Spleen (tissue), 11 donors: Measurements from ENCODE around the gene GLG1. TPM values are rescaled to one million over a fixed set of nuclear protein-coding genes. Genes with fewer than 3 reads are reported as not detected.

Source experiments
- DNase-seq: peaks from one replicate; pipeline ENCODE4 v3.0.0-alpha.2; 2020
- H3K27ac ChIP-seq, 8 donors: fragments of 200-600 bp; sonication (generic) in 7 of 8; 1 replicate in 4 of 8; 2 replicates in 4 of 8; pipeline versions ENCODE4 v1.5.0 to v1.8.0; 2016 to 2021; ENCODE audit warnings: inconsistent platforms in 4 of 8, mild to moderate bottlenecking in 4 of 8, moderate library complexity in 1 of 8
- H3K27me3 ChIP-seq, 7 donors: fragments of 200-600 bp; sonication (generic) in 6 of 7; replicated peaks in 1 of 7; 1 replicate in 4 of 7; 2 replicates in 3 of 7; pipeline versions ENCODE4 v1.5.0 to v1.8.0; 2016 to 2021; ENCODE audit warnings: inconsistent platforms in 3 of 7, mild to moderate bottlenecking in 1 of 7
- H3K36me3 ChIP-seq, 6 donors: fragments of 200-600 bp; sonication (generic) in 5 of 6; 1 replicate in 4 of 6; 2 replicates in 2 of 6; pipeline versions ENCODE4 v1.5.0 to v1.8.0; 2016 to 2021; ENCODE audit warnings: inconsistent platforms in 2 of 6
- H3K4me1 ChIP-seq, 6 donors: fragments of 200-600 bp; sonication (generic) in 5 of 6; 1 replicate in 3 of 6; 2 replicates in 3 of 6; pipeline versions ENCODE4 v1.5.0 to v1.8.0; 2016 to 2021; ENCODE audit warnings: inconsistent platforms in 3 of 6
- H3K4me3 ChIP-seq, 8 donors: fragments of 200-600 bp; sonication (generic) in 7 of 8; 1 replicate in 4 of 8; 2 replicates in 4 of 8; pipeline versions ENCODE4 v1.5.0 to v1.8.0; 2016 to 2021; ENCODE audit warnings: inconsistent platforms in 4 of 8, mild to moderate bottlenecking in 4 of 8, moderate library complexity in 2 of 8
- H3K9me3 ChIP-seq, 8 donors: fragments of 200-600 bp; sonication (generic) in 7 of 8; 1 replicate in 4 of 8; 2 replicates in 4 of 8; pipeline versions ENCODE4 v1.5.0 to v1.8.0; 2016 to 2021; ENCODE audit warnings: inconsistent platforms in 4 of 8
- POLR2A ChIP-seq, 3 donors: fragments of 450-650 bp; IDR thresholded peaks; one replicate each; pipeline ENCODE4 v1.5.1; 2017; ENCODE audit warnings: antibody characterized with exemption in 3 of 3, mild to moderate bottlenecking in 1 of 3
- POLR2AphosphoS5 ChIP-seq, 3 donors: sonication (generic); formaldehyde crosslinking; IDR thresholded peaks; one replicate each; pipeline ENCODE4 v1.5.1; 2017; ENCODE audit warnings: antibody characterized with exemption in 3 of 3
- WGBS, 5 donors: extraction: QIAGEN DNeasy Blood & Tissue Kit in 3 of 5; methylation state at CpG; one replicate each; pipeline versions ENCODE4 v1.1.5 to v1.1.7; 2013 to 2018; 5-methylcytosine and 5-hydroxymethylcytosine counted together
- intact Hi-C: fragments of 100-400 bp; cut with DNase I; formaldehyde crosslinking; loops from one replicate; pipeline ENCODE4 v1.15.0; 2023; ENCODE audit warnings: low total_unique reads
- polyA plus RNA-seq, 3 donors: library from polyadenylated mRNA; stranded (reverse); fragments of 200-250 nt; gene quantifications; one replicate each; pipeline ENCODE4 v1.2.1, GENCODE V29; 2013
- total RNA-seq, 7 donors: library from RNA; depleted of rRNA in 3 of 7; stranded (reverse); fragments of >200 nt in 3 of 7; fragmentation: NEBNext Ultra II Directional in 4 of 7; extraction: Animal tissue kit (Norgen Biotek cat#: 25700) in 4 of 7; gene quantifications; one replicate each; pipeline versions ENCODE4 v1.1.0 to v1.2.1, GENCODE V29; 2016 to 2021
- TF ChIP-seq, protein P1 (sequence below), 11 experiments: fragments of 200-600 bp in 7 of 11; fragments of 450-650 bp in 4 of 11; sonication (generic) in 4 of 11; IDR thresholded peaks in 8 of 11; conservative IDR thresholded peaks in 3 of 11; 1 replicate in 7 of 11; 2 replicates in 4 of 11; pipeline versions ENCODE4 v1.4.0 to v1.8.0; 2016 to 2021; ENCODE audit warnings: antibody characterized with exemption in 11 of 11, inconsistent platforms in 4 of 11, mild to moderate bottlenecking in 1 of 11
- donor health status: healthy with polysubstance abuse.
- donor health status: DM: no; HTN: no; CAD: no; lungs with moderate emphysema.
- donor health status: DM: no; HTN: no; CAD: no.
- donor health status: Bipolar disorder and iron deficiency.
- donor health status: healthy.
- donor health status: DM: no; HTN: no; CAD: no.
- donor health status: DM: yes; HTN: yes; CAD: no.

GLG1 gene
- total and polyA plus RNA-seq, 10 donors, result 14.6 to 124 (median 101) TPM

GRCh38 chr16:74622005-74622404, 15.1 kb upstream of the GLG1 start:
- DNase-seq, result no peak

GRCh38 chr16:74617206-74617788, 10.4 kb upstream of the GLG1 start:
- H3K4me3 ChIP-seq, result no peak overlapping the region
- DNase-seq, result no peak
- 80 to 94% (median 83%) methylated on average over 1 of the region's 1 CpG for WGBS, 5 donors
- H3K9me3 ChIP-seq, result no peaks in the 10 kb centered on the region
- H3K27me3 ChIP-seq, result no peaks in the 10 kb centered on the region
- TF ChIP-seq POLR2A (IDR thresholded peaks at IDR 0.05) (no peak), POLR2AphosphoS5 (IDR thresholded peaks at IDR 0.05) (no peak)
- TF ChIP-seq, protein P1, sequence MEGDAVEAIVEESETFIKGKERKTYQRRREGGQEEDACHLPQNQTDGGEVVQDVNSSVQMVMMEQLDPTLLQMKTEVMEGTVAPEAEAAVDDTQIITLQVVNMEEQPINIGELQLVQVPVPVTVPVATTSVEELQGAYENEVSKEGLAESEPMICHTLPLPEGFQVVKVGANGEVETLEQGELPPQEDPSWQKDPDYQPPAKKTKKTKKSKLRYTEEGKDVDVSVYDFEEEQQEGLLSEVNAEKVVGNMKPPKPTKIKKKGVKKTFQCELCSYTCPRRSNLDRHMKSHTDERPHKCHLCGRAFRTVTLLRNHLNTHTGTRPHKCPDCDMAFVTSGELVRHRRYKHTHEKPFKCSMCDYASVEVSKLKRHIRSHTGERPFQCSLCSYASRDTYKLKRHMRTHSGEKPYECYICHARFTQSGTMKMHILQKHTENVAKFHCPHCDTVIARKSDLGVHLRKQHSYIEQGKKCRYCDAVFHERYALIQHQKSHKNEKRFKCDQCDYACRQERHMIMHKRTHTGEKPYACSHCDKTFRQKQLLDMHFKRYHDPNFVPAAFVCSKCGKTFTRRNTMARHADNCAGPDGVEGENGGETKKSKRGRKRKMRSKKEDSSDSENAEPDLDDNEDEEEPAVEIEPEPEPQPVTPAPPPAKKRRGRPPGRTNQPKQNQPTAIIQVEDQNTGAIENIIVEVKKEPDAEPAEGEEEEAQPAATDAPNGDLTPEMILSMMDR (IDR thresholded peaks at IDR 0.05 in 8 of 11, conservative IDR thresholded peaks at IDR 0.05 in 3 of 11), result no peak
- H3K27ac ChIP-seq, result no peak overlapping the region
- peaks cover 0 to 66% (median 12%) of the 10 kb centered on the region in 6 donors for H3K36me3 ChIP-seq
- no peaks in the 10 kb centered on the region for H3K4me1 ChIP-seq
- intact Hi-C loops, result no loop called here

More at GRCh38 chr16:74622005-74622404, 15.1 kb upstream of the GLG1 start:
- Histone ChIP-seq H3K36me3 (peaks cover 2 to 93% (median 55%) of the 10 kb centered on the region in 6 donors), H3K27ac (no peak overlapping the region), H3K9me3 (no peaks in the 10 kb centered on the region), H3K4me1 (no peaks in the 10 kb centered on the region), H3K27me3 (no peaks in the 10 kb centered on the region), H3K4me3 (no peak overlapping the region)
- TF ChIP-seq, protein P1 (IDR thresholded peaks at IDR 0.05 in 8 of 11, conservative IDR thresholded peaks at IDR 0.05 in 3 of 11), result no peak
- no peak for TF ChIP-seq POLR2A (IDR thresholded peaks at IDR 0.05)
- intact Hi-C loops, result no loop called here
- 92 to 95% (median 94%) methylated on average over 4 of the region's 4 CpGs for WGBS, 5 donors

- Histone ChIP-seq H3K9me3 (no peaks in the 10 kb centered on the region), H3K27me3 (no peaks in the 10 kb centered on the region), H3K4me1 (peaks cover 3 to 13% (median 9%) of the 10 kb centered on the region in 6 donors), H3K27ac (no peak overlapping the region), H3K36me3 (peaks cover 0 to 19% (median 0%) of the 10 kb centered on the region in 6 donors), H3K4me3 (no peak overlapping the region)
- DNase-seq, result no peak
- no peak for TF ChIP-seq POLR2A (IDR thresholded peaks at IDR 0.05)
- no peak for TF ChIP-seq POLR2AphosphoS5 (IDR thresholded peaks at IDR 0.05)
- TF ChIP-seq, protein P1 (IDR thresholded peaks at IDR 0.05 in 8 of 11, conservative IDR thresholded peaks at IDR 0.05 in 3 of 11), result no peak
- 76 to 100% (median 93%) methylated on average over 1 of the region's 1 CpG for WGBS, 5 donors
- intact Hi-C loops, result no loop called here
Observed at GRCh38 chr16:74611721-74612120, 4.8 kb upstream of the GLG1 start.

GRCh38 chr16:74608944-74609343, 2.0 kb upstream of the GLG1 start:
- 35 to 62% (median 45%) methylated on average over 6 of the region's 6 CpGs for WGBS, 5 donors
- Histone ChIP-seq H3K4me1 (peaks cover 14 to 38% (median 31%) of the 10 kb centered on the region in 6 donors), H3K27ac (no peak overlapping the region), H3K36me3 (peaks cover 0 to 2% (median 0%) of the 10 kb centered on the region in 6 donors), H3K27me3 (no peaks in the 10 kb centered on the region), H3K4me3 (no peak overlapping the region), H3K9me3 (no peaks in the 10 kb centered on the region)
- intact Hi-C loops, result no loop called here
- no peak for DNase-seq
- TF ChIP-seq, protein P1 (IDR thresholded peaks at IDR 0.05 in 8 of 11, conservative IDR thresholded peaks at IDR 0.05 in 3 of 11), result no peak
- TF ChIP-seq POLR2A (IDR thresholded peaks at IDR 0.05) (no peak), POLR2AphosphoS5 (IDR thresholded peaks at IDR 0.05) (no peak)
